D721Med (cell line): Measurements from ENCODE around the gene PLEKHA4.
"Not testable (repeated sequence)": the region's sequence is repeated elsewhere in the genome, so short reads cannot be mapped to it uniquely, and the experiment has no call there.

Experiments used
- DNase-seq: peaks from one replicate; pipeline ENCODE4 v3.0.0; 2011; ENCODE audit warnings: low spot score; ENCODE audit not compliant: insufficient read length
- FAIRE-seq: peaks from 2 replicates; lab custom pipeline; 2011; peaks lifted over from hg19 to GRCh38; lab: Jason Lieb, UNC
- CTCF ChIP-seq: IDR thresholded peaks from 2 replicates; pipeline ENCODE4 v1.5.1; 2012; ENCODE audit warnings: mild to moderate bottlenecking, control low read depth; ENCODE audit not compliant: insufficient read depth; ENCODE audit errors: missing control alignments

The PLEKHA4 gene

GRCh38 chr19:48897181-48897580, 28.8 kb upstream of the PLEKHA4 start:
- FAIRE-seq: no peak
- DNase-seq: no peak
- TF ChIP-seq CTCF: no peak

- DNase-seq (no peak), FAIRE-seq (no peak)
- no peak for TF ChIP-seq CTCF
Observed at GRCh38 chr19:48896191-48896720, 27.8 kb upstream of the PLEKHA4 start.

GRCh38 chr19:48895226-48895625, 26.8 kb upstream of the PLEKHA4 start:
- DNase-seq (no peak), FAIRE-seq (no peak)
- TF ChIP-seq CTCF: no peak

GRCh38 chr19:48890551-48890950, 22.1 kb upstream of the PLEKHA4 start:
- no peak for FAIRE-seq
- no peak for TF ChIP-seq CTCF
- no peak for DNase-seq

- not testable (repeated sequence) for DNase-seq, FAIRE-seq
Observed at GRCh38 chr19:48889496-48889895, 21.1 kb upstream of the PLEKHA4 start.

- no peak for FAIRE-seq
- DNase-seq: no peak
Observed at GRCh38 chr19:48887861-48888612, 19.6 kb upstream of the PLEKHA4 start.

GRCh38 chr19:48883726-48884125, 15.3 kb upstream of the PLEKHA4 start:
- FAIRE-seq: no peak
- no peak for DNase-seq
- TF ChIP-seq CTCF: no peak

More at GRCh38 chr19:48887861-48888612, 19.6 kb upstream of the PLEKHA4 start:
- TF ChIP-seq CTCF: no peak
